Lower lobe of right lung (tissue), 2 donors: ENCODE measurements around the gene ROR1. TPM values are rescaled to one million over a fixed set of nuclear protein-coding genes. Genes with fewer than 3 reads are reported as not detected.
"Not testable (repeated sequence)": the region's sequence is repeated elsewhere in the genome, so short reads cannot be mapped to it uniquely, and the experiment has no call there.

Source experiments
- ATAC-seq, 2 donors: fragments of 200-7000 bp; cut with Tn5 transposase; one replicate each; pipeline ENCODE4 v1.9.1; 2020 to 2022; ENCODE audit warnings: mild to moderate bottlenecking in 2 of 2, moderate library complexity in 2 of 2
- DNase-seq: peaks from one replicate; pipeline ENCODE4 v3.0.0-alpha.2; 2020
- H3K27ac ChIP-seq: fragments of 200-600 bp; one replicate; pipeline ENCODE4 v1.8.0; 2022
- H3K27me3 ChIP-seq: fragments of 200-600 bp; one replicate; pipeline ENCODE4 v1.8.0; 2022; ENCODE audit warnings: low read depth
- H3K36me3 ChIP-seq: fragments of 200-600 bp; one replicate; pipeline ENCODE4 v1.8.0; 2022; ENCODE audit warnings: mild to moderate bottlenecking
- H3K4me1 ChIP-seq: fragments of 200-600 bp; one replicate; pipeline ENCODE4 v1.8.0; 2022
- H3K4me3 ChIP-seq: fragments of 200-600 bp; one replicate; pipeline ENCODE4 v1.8.0; 2022; ENCODE audit warnings: mild to moderate bottlenecking
- H3K9me3 ChIP-seq: fragments of 200-600 bp; one replicate; pipeline ENCODE4 v1.8.0; 2022
- intact Hi-C: fragments of 100-400 bp; cut with DNase I; formaldehyde crosslinking; loops from one replicate; pipeline ENCODE4 v1.11.0; 2022
- total RNA-seq: library from RNA; stranded (reverse); fragmentation: NEBNext Ultra II Directional; extraction: Animal tissue kit (Norgen Biotek cat#: 25700); gene quantifications from one replicate; pipeline ENCODE4 v1.2.1, GENCODE V29; 2021
- TF ChIP-seq, protein P1 (sequence below): fragments of 200-600 bp; IDR thresholded peaks from one replicate; pipeline ENCODE4 v1.8.0; 2022; ENCODE audit warnings: antibody characterized with exemption, mild to moderate bottlenecking
- donor health status: DM: no; HTN: yes; CAD: no; lungs with severe emphysema.

Gene ROR1
- total RNA-seq, 1 donor from 2014 or later: 15.8 TPM

GRCh38 chr1:63779338-63780211, 5.8 kb downstream of the ROR1 start:
- no peaks in the 10 kb centered on the region for H3K9me3 ChIP-seq
- no peak for ATAC-seq
- H3K27ac ChIP-seq: no peak overlapping the region
- no peak overlapping the region for H3K4me3 ChIP-seq
- DNase-seq: no peak
- TF ChIP-seq, protein P1, sequence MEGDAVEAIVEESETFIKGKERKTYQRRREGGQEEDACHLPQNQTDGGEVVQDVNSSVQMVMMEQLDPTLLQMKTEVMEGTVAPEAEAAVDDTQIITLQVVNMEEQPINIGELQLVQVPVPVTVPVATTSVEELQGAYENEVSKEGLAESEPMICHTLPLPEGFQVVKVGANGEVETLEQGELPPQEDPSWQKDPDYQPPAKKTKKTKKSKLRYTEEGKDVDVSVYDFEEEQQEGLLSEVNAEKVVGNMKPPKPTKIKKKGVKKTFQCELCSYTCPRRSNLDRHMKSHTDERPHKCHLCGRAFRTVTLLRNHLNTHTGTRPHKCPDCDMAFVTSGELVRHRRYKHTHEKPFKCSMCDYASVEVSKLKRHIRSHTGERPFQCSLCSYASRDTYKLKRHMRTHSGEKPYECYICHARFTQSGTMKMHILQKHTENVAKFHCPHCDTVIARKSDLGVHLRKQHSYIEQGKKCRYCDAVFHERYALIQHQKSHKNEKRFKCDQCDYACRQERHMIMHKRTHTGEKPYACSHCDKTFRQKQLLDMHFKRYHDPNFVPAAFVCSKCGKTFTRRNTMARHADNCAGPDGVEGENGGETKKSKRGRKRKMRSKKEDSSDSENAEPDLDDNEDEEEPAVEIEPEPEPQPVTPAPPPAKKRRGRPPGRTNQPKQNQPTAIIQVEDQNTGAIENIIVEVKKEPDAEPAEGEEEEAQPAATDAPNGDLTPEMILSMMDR: no peak
- intact Hi-C loops: no loop called here
- H3K36me3 ChIP-seq: no peaks in the 10 kb centered on the region
- peaks cover 12% of the 10 kb centered on the region for H3K4me1 ChIP-seq
- peaks cover 8% of the 10 kb centered on the region for H3K27me3 ChIP-seq

DNA sequence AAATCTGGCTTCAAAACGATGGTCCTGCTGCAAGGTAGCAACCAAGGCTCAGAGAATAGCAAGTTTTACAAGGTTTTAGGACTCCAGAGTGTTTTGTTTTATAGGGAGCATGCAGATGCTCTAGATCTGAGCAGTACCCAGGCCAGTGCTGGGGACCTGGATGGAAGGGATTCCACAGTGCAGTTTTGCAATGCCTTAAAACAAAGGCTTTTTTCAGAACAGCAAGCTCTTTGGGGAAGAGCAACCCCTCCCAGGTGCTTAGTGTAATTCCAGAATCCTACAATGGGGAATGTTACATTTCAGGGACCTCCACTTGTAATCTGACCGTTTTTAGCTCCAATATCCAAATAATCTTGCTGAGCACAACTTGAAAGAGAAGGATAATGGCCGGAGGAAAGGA, 6.7 kb downstream of the ROR1 start:
- intact Hi-C loops: no loop called here
- Histone ChIP-seq H3K9me3 (no peaks in the 10 kb centered on the region), H3K27me3 (no peaks in the 10 kb centered on the region), H3K4me1 (peaks cover 12% of the 10 kb centered on the region), H3K36me3 (no peaks in the 10 kb centered on the region), H3K4me3 (no peak overlapping the region), H3K27ac (no peak overlapping the region)
- TF ChIP-seq, protein P1: no peak
- no peak for ATAC-seq
- no peak for DNase-seq

- Histone ChIP-seq H3K4me3 (no peak overlapping the region), H3K36me3 (no peaks in the 10 kb centered on the region), H3K27ac (no peak overlapping the region), H3K4me1 (peaks cover 5% of the 10 kb centered on the region), H3K27me3 (no peaks in the 10 kb centered on the region), H3K9me3 (no peaks in the 10 kb centered on the region)
- TF ChIP-seq, protein P1: no peak
- no peak for DNase-seq
- ATAC-seq: no peak
- intact Hi-C loops: no loop called here
These were observed 9.2 kb downstream of the ROR1 start for GRCh38 chr1:63782982-63783381.

GRCh38 chr1:63784083-63784482, 10.3 kb downstream of the ROR1 start:
- ATAC-seq (no peak), DNase-seq (no peak)
- TF ChIP-seq, protein P1: no peak
- Histone ChIP-seq H3K27ac (no peak overlapping the region), H3K27me3 (no peaks in the 10 kb centered on the region), H3K4me3 (no peak overlapping the region), H3K4me1 (peaks cover 5% of the 10 kb centered on the region), H3K9me3 (no peaks in the 10 kb centered on the region), H3K36me3 (no peaks in the 10 kb centered on the region)
- intact Hi-C loops: no loop called here

GRCh38 chr1:63784489-63785390, 10.9 kb downstream of the ROR1 start:
- TF ChIP-seq, protein P1: no peak
- Histone ChIP-seq H3K9me3 (no peaks in the 10 kb centered on the region), H3K36me3 (no peaks in the 10 kb centered on the region), H3K27me3 (no peaks in the 10 kb centered on the region), H3K27ac (no peak overlapping the region), H3K4me1 (no peaks in the 10 kb centered on the region), H3K4me3 (no peak overlapping the region)
- DNase-seq (no peak), ATAC-seq (no peak)
- intact Hi-C loops: no loop called here

DNA sequence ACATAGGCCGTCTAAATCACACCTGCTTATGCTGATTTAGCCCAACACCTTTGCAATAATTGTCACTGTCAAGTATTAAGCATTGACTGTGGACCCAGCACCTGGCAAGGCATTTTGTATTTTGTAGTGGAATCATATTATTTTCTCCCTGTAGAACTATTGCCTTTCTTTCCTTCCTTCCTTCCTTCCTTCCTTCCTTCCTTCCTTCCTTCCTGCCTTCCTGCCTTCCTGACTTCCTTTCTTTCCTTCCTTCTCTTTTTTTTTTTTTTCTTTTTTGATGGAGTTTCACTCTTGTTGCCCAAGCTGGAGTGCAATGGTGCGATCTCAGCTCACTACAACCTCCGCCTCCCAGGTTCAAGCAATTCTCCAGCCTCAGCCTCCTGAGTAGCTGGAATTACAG, 13.5 kb downstream of the ROR1 start:
- DNase-seq, ATAC-seq, H3K36me3 ChIP-seq, H3K4me1 ChIP-seq, H3K4me3 ChIP-seq, H3K27me3 ChIP-seq, intact Hi-C loops, H3K27ac ChIP-seq, H3K9me3 ChIP-seq: not testable (repeated sequence)
